OCI-LY3 (cell line): ENCODE data around the gene TMEM242.

Experiments
- CTCF ChIP-seq: fragments of 200-600, 300-600 bp; sonication (generic); IDR thresholded peaks from 2 replicates; pipeline ENCODE4 v1.5.1; 2014; ENCODE audit warnings: antibody characterized with exemption, low read length, low read depth
- EZH2phosphoT487 ChIP-seq: fragments of 200-600 bp; shearing (Covaris generic); IDR thresholded peaks from 2 replicates; pipeline ENCODE4 v1.6.1; 2018; ENCODE audit warnings: antibody characterized with exemption, mixed run types, low read depth

- TF ChIP-seq CTCF (no peak), EZH2phosphoT487 (no peak)
These were observed 3.7 kb upstream of the TMEM242 start for GRCh38 chr6:157326979-157327378.
